Neural cell (in vitro differentiated cells): Measurements from ENCODE around the gene KCNK18. TPM values are rescaled to one million over a fixed set of nuclear protein-coding genes. Genes with fewer than 3 reads are reported as not detected.

Experiments
- H2AFZ ChIP-seq: fragments of 200-600, 300-800 bp; sonication (generic), shearing (Covaris generic); 2 replicates; pipeline ENCODE4 v1.6.0; 2014; ENCODE audit warnings: low read depth, mild to moderate bottlenecking, antibody characterized with exemption, low read length, moderate library complexity
- H3F3A ChIP-seq: fragments of 200-600 bp; shearing (Covaris generic); 2 replicates; pipeline ENCODE4 v1.6.1; 2016; ENCODE audit warnings: mild to moderate bottlenecking, moderate library complexity, mixed read lengths, antibody characterized with exemption, low read length; ENCODE audit not compliant: insufficient read depth, poor library complexity, severe bottlenecking
- H3K27ac ChIP-seq: fragments of 200-600, 300-800 bp; sonication (generic), shearing (Covaris generic); 2 replicates; pipeline ENCODE4 v1.5.1; 2014; ENCODE audit warnings: mild to moderate bottlenecking, low read length, moderate library complexity
- H3K27me3 ChIP-seq: fragments of 300-800, 200-600 bp; sonication (generic), shearing (Covaris generic); 2 replicates; pipeline ENCODE4 v1.6.0; 2014; ENCODE audit warnings: mild to moderate bottlenecking, low read depth, low read length, moderate library complexity; ENCODE audit not compliant: insufficient read depth
- H3K36me3 ChIP-seq: fragments of 300-800, 200-600 bp; sonication (generic), shearing (Covaris generic); 2 replicates; pipeline ENCODE4 v1.5.1; 2014; ENCODE audit warnings: mild to moderate bottlenecking, antibody characterized with exemption, low read length, moderate library complexity; ENCODE audit not compliant: insufficient read depth
- H3K4me2 ChIP-seq: fragments of 300-800, 200-600 bp; sonication (generic), shearing (Covaris generic); 2 replicates; pipeline ENCODE4 v1.6.0; 2014; ENCODE audit warnings: mild to moderate bottlenecking, low read length
- H3K4me3 ChIP-seq: fragments of 300-800, 200-600 bp; sonication (generic), shearing (Covaris generic); 2 replicates; pipeline ENCODE4 v1.5.1; 2014; ENCODE audit warnings: mild to moderate bottlenecking, low read length, moderate library complexity
- H3K79me2 ChIP-seq: fragments of 200-600 bp; shearing (Covaris generic); replicated peaks from 2 replicates; pipeline ENCODE4 v1.6.0; 2014; ENCODE audit warnings: mild to moderate bottlenecking, low read length, moderate library complexity; ENCODE audit not compliant: insufficient read depth
- H3K9ac ChIP-seq: fragments of 300-800, 200-600 bp; sonication (generic), shearing (Covaris generic); 2 replicates; pipeline ENCODE4 v1.6.1; 2016; ENCODE audit warnings: mild to moderate bottlenecking, low read length, mixed read lengths
- H3K9me2 ChIP-seq: fragments of 200-600 bp; shearing (Covaris generic); 2 replicates; pipeline ENCODE4 v1.6.1; 2016; ENCODE audit warnings: mild to moderate bottlenecking, low read length, mixed read lengths; ENCODE audit not compliant: insufficient read depth
- H3K9me3 ChIP-seq: fragments of 200-600, 300-800 bp; sonication (generic), shearing (Covaris generic); 2 replicates; pipeline ENCODE4 v1.6.1; 2016; ENCODE audit warnings: mild to moderate bottlenecking, mixed run types, low read length, moderate library complexity, mixed read lengths
- H4K20me1 ChIP-seq: fragments of 200-600 bp; shearing (Covaris generic); 2 replicates; pipeline ENCODE4 v1.6.1; 2016; ENCODE audit warnings: mild to moderate bottlenecking, mixed run types; ENCODE audit not compliant: insufficient read depth
- EP300 ChIP-seq: fragments of 450-650 bp; conservative IDR thresholded peaks from 2 replicates; pipeline ENCODE4 v1.6.1; 2014; ENCODE audit warnings: antibody characterized with exemption, mild to moderate bottlenecking, moderate library complexity; ENCODE audit not compliant: poor library complexity, severe bottlenecking
- EZH2 ChIP-seq: fragments of 200-600, 300-800 bp; shearing (Covaris generic), sonication (generic); IDR thresholded peaks from 2 replicates; pipeline ENCODE4 v1.6.1; 2014; ENCODE audit warnings: antibody characterized with exemption, low read length, borderline replicate concordance, mild to moderate bottlenecking; ENCODE audit not compliant: insufficient read depth, poor library complexity, severe bottlenecking
- MXI1 ChIP-seq: fragments of 450-650 bp; conservative IDR thresholded peaks from 2 replicates; pipeline ENCODE4 v1.6.1; 2014; ENCODE audit warnings: antibody characterized with exemption, mild to moderate bottlenecking; ENCODE audit not compliant: poor library complexity, severe bottlenecking
- POLR2AphosphoS5 ChIP-seq: IDR thresholded peaks from 2 replicates; pipeline ENCODE4 v1.6.1; 2012
- RAD21 ChIP-seq: fragments of 450-650 bp; conservative IDR thresholded peaks from 2 replicates; pipeline ENCODE4 v1.6.1; 2014; ENCODE audit warnings: antibody characterized with exemption, mild to moderate bottlenecking, moderate library complexity
- SMC3 ChIP-seq: fragments of 450-650 bp; conservative IDR thresholded peaks from 2 replicates; pipeline ENCODE4 v1.6.1; 2014; ENCODE audit warnings: antibody characterized with exemption, mild to moderate bottlenecking, moderate library complexity; ENCODE audit not compliant: poor library complexity
- TAF1 ChIP-seq: IDR thresholded peaks from 2 replicates; pipeline ENCODE4 v1.6.1; 2012; ENCODE audit warnings: low read depth
- polyA plus RNA-seq: library from polyadenylated mRNA; depleted of rRNA; stranded (reverse); fragments of >200 nt; gene quantifications from 2 replicates; pipeline ENCODE4 v1.2.3, GENCODE V29; 2014
- TF ChIP-seq, protein P1 (sequence below): fragments of 450-650 bp; IDR thresholded peaks from 2 replicates; pipeline ENCODE4 v1.5.1; 2014; ENCODE audit warnings: antibody characterized with exemption, mild to moderate bottlenecking, moderate library complexity; ENCODE audit not compliant: poor library complexity, severe bottlenecking
- TF ChIP-seq, protein P2 (sequence below): IDR thresholded peaks from 2 replicates; pipeline ENCODE4 v1.6.1; 2012; ENCODE audit warnings: borderline replicate concordance

Gene KCNK18
- polyA plus RNA-seq, 1 donor from 2014 or later, result not detected

DNA sequence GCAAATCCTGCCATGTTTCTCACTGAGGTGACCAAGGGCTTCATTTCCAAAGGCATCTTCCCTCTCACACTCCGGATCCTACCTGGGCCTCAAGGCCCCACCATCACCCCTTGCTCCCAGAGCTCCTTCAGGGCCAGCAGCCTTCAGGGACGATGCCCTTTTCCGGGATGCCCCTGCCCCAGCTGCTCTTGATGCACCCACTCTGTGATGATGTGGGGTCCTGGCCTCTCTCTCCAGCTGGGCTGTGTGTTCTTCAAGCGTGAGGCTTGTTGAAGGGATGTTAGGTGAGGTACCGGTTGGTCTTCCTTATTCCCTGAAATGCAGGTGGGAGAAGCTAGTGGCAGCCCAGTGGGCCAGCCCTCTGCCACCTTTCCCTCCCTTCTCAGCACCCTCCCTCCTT is 25.3 kb downstream of the KCNK18 start:
- no peaks in the 10 kb centered on the region for H3K9me3 ChIP-seq
- no peaks in the 10 kb centered on the region for H3K9me2 ChIP-seq
- H4K20me1 ChIP-seq, result no peaks in the 10 kb centered on the region
- no peak overlapping the region for H3K4me3 ChIP-seq
- TF ChIP-seq, protein P1, sequence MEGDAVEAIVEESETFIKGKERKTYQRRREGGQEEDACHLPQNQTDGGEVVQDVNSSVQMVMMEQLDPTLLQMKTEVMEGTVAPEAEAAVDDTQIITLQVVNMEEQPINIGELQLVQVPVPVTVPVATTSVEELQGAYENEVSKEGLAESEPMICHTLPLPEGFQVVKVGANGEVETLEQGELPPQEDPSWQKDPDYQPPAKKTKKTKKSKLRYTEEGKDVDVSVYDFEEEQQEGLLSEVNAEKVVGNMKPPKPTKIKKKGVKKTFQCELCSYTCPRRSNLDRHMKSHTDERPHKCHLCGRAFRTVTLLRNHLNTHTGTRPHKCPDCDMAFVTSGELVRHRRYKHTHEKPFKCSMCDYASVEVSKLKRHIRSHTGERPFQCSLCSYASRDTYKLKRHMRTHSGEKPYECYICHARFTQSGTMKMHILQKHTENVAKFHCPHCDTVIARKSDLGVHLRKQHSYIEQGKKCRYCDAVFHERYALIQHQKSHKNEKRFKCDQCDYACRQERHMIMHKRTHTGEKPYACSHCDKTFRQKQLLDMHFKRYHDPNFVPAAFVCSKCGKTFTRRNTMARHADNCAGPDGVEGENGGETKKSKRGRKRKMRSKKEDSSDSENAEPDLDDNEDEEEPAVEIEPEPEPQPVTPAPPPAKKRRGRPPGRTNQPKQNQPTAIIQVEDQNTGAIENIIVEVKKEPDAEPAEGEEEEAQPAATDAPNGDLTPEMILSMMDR, result no peak
- TF ChIP-seq MXI1 (no peak), SMC3 (no peak), EP300 (no peak), EZH2 (no peak), RAD21 (no peak), POLR2AphosphoS5 (no peak), TAF1 (no peak)
- TF ChIP-seq, protein P2, sequence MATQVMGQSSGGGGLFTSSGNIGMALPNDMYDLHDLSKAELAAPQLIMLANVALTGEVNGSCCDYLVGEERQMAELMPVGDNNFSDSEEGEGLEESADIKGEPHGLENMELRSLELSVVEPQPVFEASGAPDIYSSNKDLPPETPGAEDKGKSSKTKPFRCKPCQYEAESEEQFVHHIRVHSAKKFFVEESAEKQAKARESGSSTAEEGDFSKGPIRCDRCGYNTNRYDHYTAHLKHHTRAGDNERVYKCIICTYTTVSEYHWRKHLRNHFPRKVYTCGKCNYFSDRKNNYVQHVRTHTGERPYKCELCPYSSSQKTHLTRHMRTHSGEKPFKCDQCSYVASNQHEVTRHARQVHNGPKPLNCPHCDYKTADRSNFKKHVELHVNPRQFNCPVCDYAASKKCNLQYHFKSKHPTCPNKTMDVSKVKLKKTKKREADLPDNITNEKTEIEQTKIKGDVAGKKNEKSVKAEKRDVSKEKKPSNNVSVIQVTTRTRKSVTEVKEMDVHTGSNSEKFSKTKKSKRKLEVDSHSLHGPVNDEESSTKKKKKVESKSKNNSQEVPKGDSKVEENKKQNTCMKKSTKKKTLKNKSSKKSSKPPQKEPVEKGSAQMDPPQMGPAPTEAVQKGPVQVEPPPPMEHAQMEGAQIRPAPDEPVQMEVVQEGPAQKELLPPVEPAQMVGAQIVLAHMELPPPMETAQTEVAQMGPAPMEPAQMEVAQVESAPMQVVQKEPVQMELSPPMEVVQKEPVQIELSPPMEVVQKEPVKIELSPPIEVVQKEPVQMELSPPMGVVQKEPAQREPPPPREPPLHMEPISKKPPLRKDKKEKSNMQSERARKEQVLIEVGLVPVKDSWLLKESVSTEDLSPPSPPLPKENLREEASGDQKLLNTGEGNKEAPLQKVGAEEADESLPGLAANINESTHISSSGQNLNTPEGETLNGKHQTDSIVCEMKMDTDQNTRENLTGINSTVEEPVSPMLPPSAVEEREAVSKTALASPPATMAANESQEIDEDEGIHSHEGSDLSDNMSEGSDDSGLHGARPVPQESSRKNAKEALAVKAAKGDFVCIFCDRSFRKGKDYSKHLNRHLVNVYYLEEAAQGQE, result no peak
- H3F3A ChIP-seq, result no peaks in the 10 kb centered on the region
- H3K4me2 ChIP-seq, result no peak overlapping the region
- no peak overlapping the region for H3K27ac ChIP-seq
- peaks cover 3% of the 10 kb centered on the region for H3K27me3 ChIP-seq
- H2AFZ ChIP-seq, result no peak overlapping the region
- H3K36me3 ChIP-seq, result no peaks in the 10 kb centered on the region
- H3K79me2 ChIP-seq, result no peaks in the 10 kb centered on the region
- H3K9ac ChIP-seq, result no peak overlapping the region

DNA sequence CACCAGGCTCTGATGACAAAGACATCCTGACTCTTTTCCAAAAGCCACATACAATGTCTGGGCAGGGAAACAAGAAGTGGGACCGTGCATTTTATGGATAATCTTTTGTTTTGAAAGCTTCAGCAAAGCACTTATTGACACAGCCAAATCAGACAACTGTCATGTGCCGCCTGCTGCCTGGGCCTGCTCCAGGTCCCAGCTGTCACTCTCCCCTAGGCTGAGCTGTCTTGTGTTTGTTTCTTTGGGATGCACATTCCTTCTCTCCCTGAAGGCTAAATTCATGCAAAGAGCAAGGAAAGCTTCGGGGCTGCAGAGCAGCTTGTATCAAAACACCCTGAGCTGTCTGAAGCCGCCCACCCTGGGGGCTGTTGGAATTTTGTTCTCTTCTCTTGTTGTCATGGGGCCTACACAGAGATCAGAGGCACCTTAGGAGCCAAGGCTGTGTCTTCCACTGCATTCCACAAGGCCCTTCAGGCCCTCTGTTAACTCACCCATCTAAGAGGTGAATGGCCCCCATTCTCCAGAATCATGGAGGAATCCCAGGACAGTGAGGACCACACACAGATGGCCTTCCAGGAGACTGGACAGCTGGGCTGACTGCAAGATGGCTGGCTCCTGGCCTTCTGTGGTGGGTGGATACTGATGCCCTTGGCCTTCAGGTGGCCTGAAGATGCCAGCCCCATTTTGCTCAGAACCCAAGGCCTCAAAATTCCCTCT is 25.8 kb downstream of the KCNK18 start:
- H3K36me3 ChIP-seq, result no peaks in the 10 kb centered on the region
- H3F3A ChIP-seq, result no peaks in the 10 kb centered on the region
- TF ChIP-seq EP300 (peak; percentile 54), EZH2 (no peak)
- no peak overlapping the region for H3K4me2 ChIP-seq
- H3K9ac ChIP-seq, result no peak overlapping the region
- H2AFZ ChIP-seq, result no peak overlapping the region
- no peaks in the 10 kb centered on the region for H3K9me3 ChIP-seq
- H3K4me3 ChIP-seq, result no peak overlapping the region
- no peaks in the 10 kb centered on the region for H3K9me2 ChIP-seq
- no peaks in the 10 kb centered on the region for H4K20me1 ChIP-seq
- H3K27ac ChIP-seq, result no peak overlapping the region
- no peaks in the 10 kb centered on the region for H3K27me3 ChIP-seq
- H3K79me2 ChIP-seq, result no peaks in the 10 kb centered on the region
